ENCODE results near the gene ALKBH1. TPM values are rescaled to one million over a fixed set of nuclear protein-coding genes. Genes with fewer than 3 reads are reported as not detected.
A peak's percentile ranks its signal among the peaks of the same experiment; 100 is the strongest.
"Not testable (repeated sequence)": the region's sequence is repeated elsewhere in the genome, so short reads cannot be mapped to it uniquely, and the experiment has no call there.

ALKBH1 gene
- 10 to 100 TPM; 16.1 to 20.4 (median 18.5) TPM for polyA plus RNA-seq (ENCODE audit: insufficient read length in 4 of 4)

- peak; percentile 79 to 90 (median 87) for DNase-seq (ENCODE audit: low read depth in 4 of 4, low spot score in 3 of 4)
These were observed at the start of gene ALKBH1, which contains the start of gene SLIRP for GRCh38 chr14:77707724-77708408. ALKBH1 (minus strand) TSS chr14:77708023; CDS start chr14:77708004, 19 bp downstream. SLIRP (plus strand) TSS chr14:77708103; CDS start chr14:77708112, 9 bp downstream.

GRCh38 chr14:77752799-77753516 is 45.1 kb upstream of the ALKBH1 start:
- DNase-seq (ENCODE audit: low read depth in 4 of 4, low spot score in 3 of 4) = no peak

- no peak for DNase-seq (ENCODE audit: low read depth in 4 of 4, low spot score in 3 of 4)
These were observed 44.4 kb upstream of the ALKBH1 start for GRCh38 chr14:77752266-77752665.

GRCh38 chr14:77747425-77747824 is 39.6 kb upstream of the ALKBH1 start:
- not testable (repeated sequence) for DNase-seq (ENCODE audit: low read depth in 4 of 4, low spot score in 3 of 4)

- DNase-seq (ENCODE audit: low read depth in 4 of 4, low spot score in 3 of 4) = no peak
These were observed 38.4 kb upstream of the ALKBH1 start for GRCh38 chr14:77746064-77746702.

- no peak for DNase-seq (ENCODE audit: low read depth in 4 of 4, low spot score in 3 of 4)
These were observed 33.6 kb upstream of the ALKBH1 start for GRCh38 chr14:77741438-77741837.

- no peak for DNase-seq (ENCODE audit: low read depth in 4 of 4, low spot score in 3 of 4)
These were observed 30.9 kb upstream of the ALKBH1 start for GRCh38 chr14:77738559-77739250.

- DNase-seq (ENCODE audit: low read depth in 4 of 4, low spot score in 3 of 4) = no peak
These were observed 23.2 kb upstream of the ALKBH1 start for GRCh38 chr14:77730976-77731497.

- DNase-seq (ENCODE audit: low read depth in 4 of 4, low spot score in 3 of 4) = no peak
These were observed 14.5 kb upstream of the ALKBH1 start for GRCh38 chr14:77722301-77722700.

- no peak for DNase-seq (ENCODE audit: low read depth in 4 of 4, low spot score in 3 of 4)
These were observed 13.6 kb upstream of the ALKBH1 start for GRCh38 chr14:77721437-77721836.

- DNase-seq (ENCODE audit: low read depth in 4 of 4, low spot score in 3 of 4) = no peak
These were observed 9.9 kb upstream of the ALKBH1 start for GRCh38 chr14:77717608-77718305.

- no peak for DNase-seq (ENCODE audit: low read depth in 4 of 4, low spot score in 3 of 4)
These were observed 7.1 kb upstream of the ALKBH1 start for GRCh38 chr14:77714926-77715325.

GRCh38 chr14:77710364-77710763 is 2.5 kb upstream of the ALKBH1 start:
- no peak for DNase-seq (ENCODE audit: low read depth in 4 of 4, low spot score in 3 of 4)

- DNase-seq (ENCODE audit: low read depth in 4 of 4, low spot score in 3 of 4) = no peak
These were observed 1.6 kb upstream of the ALKBH1 start for GRCh38 chr14:77709412-77709811.

- DNase-seq (ENCODE audit: low read depth in 4 of 4, low spot score in 3 of 4) = no peak
These were observed 926 bp upstream of the ALKBH1 start for GRCh38 chr14:77708749-77709148.

GRCh38 chr14:77707355-77707723 is 484 bp downstream of the ALKBH1 start:
- DNase-seq (ENCODE audit: low read depth in 4 of 4, low spot score in 3 of 4) = peak in 2 of 4 donors; percentile 10 to 14

- DNase-seq (ENCODE audit: low read depth in 4 of 4, low spot score in 3 of 4) = no peak
These were observed 16.6 kb downstream of the ALKBH1 start for GRCh38 chr14:77691259-77691658.

GRCh38 chr14:77682158-77682553 is 25.7 kb downstream of the ALKBH1 start:
- DNase-seq (ENCODE audit: low read depth in 4 of 4, low spot score in 3 of 4) = no peak

GRCh38 chr14:77681196-77682157 is 26.3 kb downstream of the ALKBH1 start:
- no peak for DNase-seq (ENCODE audit: low read depth in 4 of 4, low spot score in 3 of 4)

Measured in right renal pelvis (tissue), 4 donors.